ENCODE data around the gene PTPRD. TPM values are rescaled to one million over a fixed set of nuclear protein-coding genes. Genes with fewer than 3 reads are reported as not detected.

The PTPRD gene
- total RNA-seq, 3 donors from 2014 or later = 2.9 to 5.4 (median 3.6) TPM

GRCh38 chr9:8709731-8710130 is 1903.1 kb downstream of the PTPRD start:
- Histone ChIP-seq H3K4me3 (no peak overlapping the region), H3K9me3 (no peaks in the 10 kb centered on the region), H3K27ac (no peak overlapping the region), H3K4me1 (no peaks in the 10 kb centered on the region), H3K27me3 (no peaks in the 10 kb centered on the region), H3K36me3 (peaks cover 5% of the 10 kb centered on the region)
- intact Hi-C loops (cut with DNase I; ENCODE audit: low total_unique reads) = no loop called here
- TF ChIP-seq POLR2AphosphoS5 (IDR thresholded peaks at IDR 0.05) (no peak), CTCF (IDR thresholded peaks at IDR 0.05) (no peak), POLR2A (IDR thresholded peaks at IDR 0.05) (no peak)
- no peak for DNase-seq (ENCODE audit: low spot score in 2 of 2)

GRCh38 chr9:8708728-8709127 is 1904.1 kb downstream of the PTPRD start:
- H3K4me3 ChIP-seq = no peak overlapping the region
- H3K27ac ChIP-seq = no peak overlapping the region
- H3K27me3 ChIP-seq = no peaks in the 10 kb centered on the region
- no peak for DNase-seq (ENCODE audit: low spot score in 2 of 2)
- H3K9me3 ChIP-seq = no peaks in the 10 kb centered on the region
- TF ChIP-seq CTCF (IDR thresholded peaks at IDR 0.05) (no peak), POLR2AphosphoS5 (IDR thresholded peaks at IDR 0.05) (no peak), POLR2A (IDR thresholded peaks at IDR 0.05) (no peak)
- no peaks in the 10 kb centered on the region for H3K4me1 ChIP-seq
- H3K36me3 ChIP-seq = peaks cover 5% of the 10 kb centered on the region
- intact Hi-C loops (cut with DNase I; ENCODE audit: low total_unique reads) = no loop called here

- DNase-seq (ENCODE audit: low spot score in 2 of 2) = no peak
- TF ChIP-seq POLR2AphosphoS5 (IDR thresholded peaks at IDR 0.05) = no peak
- no peak for TF ChIP-seq POLR2A (IDR thresholded peaks at IDR 0.05)
- no peak for TF ChIP-seq CTCF (IDR thresholded peaks at IDR 0.05)
- no peaks in the 10 kb centered on the region for H3K9me3 ChIP-seq
- intact Hi-C loops (cut with DNase I; ENCODE audit: low total_unique reads) = no loop called here
- no peak overlapping the region for H3K27ac ChIP-seq
- no peak overlapping the region for H3K4me3 ChIP-seq
- no peaks in the 10 kb centered on the region for H3K4me1 ChIP-seq
- H3K36me3 ChIP-seq = peaks cover 5% of the 10 kb centered on the region
- H3K27me3 ChIP-seq = no peaks in the 10 kb centered on the region
Observed at GRCh38 chr9:8706998-8707397, 1905.8 kb downstream of the PTPRD start.

- intact Hi-C loops (cut with DNase I; ENCODE audit: low total_unique reads) = no loop called here
- TF ChIP-seq POLR2A (IDR thresholded peaks at IDR 0.05) (no peak), CTCF (IDR thresholded peaks at IDR 0.05) (no peak), POLR2AphosphoS5 (IDR thresholded peaks at IDR 0.05) (no peak)
- H3K36me3 ChIP-seq = peaks cover 5% of the 10 kb centered on the region
- no peak overlapping the region for H3K27ac ChIP-seq
- no peaks in the 10 kb centered on the region for H3K4me1 ChIP-seq
- DNase-seq (ENCODE audit: low spot score in 2 of 2) = no peak
- no peaks in the 10 kb centered on the region for H3K27me3 ChIP-seq
- no peaks in the 10 kb centered on the region for H3K9me3 ChIP-seq
- no peak overlapping the region for H3K4me3 ChIP-seq
Observed at GRCh38 chr9:8706531-8706930, 1906.3 kb downstream of the PTPRD start.

GRCh38 chr9:8705861-8706260 is 1906.9 kb downstream of the PTPRD start:
- H3K27ac ChIP-seq = no peak overlapping the region
- H3K27me3 ChIP-seq = no peaks in the 10 kb centered on the region
- no peaks in the 10 kb centered on the region for H3K9me3 ChIP-seq
- intact Hi-C loops (cut with DNase I; ENCODE audit: low total_unique reads) = no loop called here
- no peak for TF ChIP-seq POLR2AphosphoS5 (IDR thresholded peaks at IDR 0.05)
- TF ChIP-seq POLR2A (IDR thresholded peaks at IDR 0.05) = no peak
- no peak for TF ChIP-seq CTCF (IDR thresholded peaks at IDR 0.05)
- no peaks in the 10 kb centered on the region for H3K4me1 ChIP-seq
- peaks cover 3% of the 10 kb centered on the region for H3K36me3 ChIP-seq
- no peak overlapping the region for H3K4me3 ChIP-seq
- DNase-seq (ENCODE audit: low spot score in 2 of 2) = no peak
